KOPT-K1 (cell line): Measurements from ENCODE around the gene NPAP1.

ENCODE experiments used
- H3K27ac ChIP-seq: fragments of 200-600 bp; sonication (generic); 2 replicates; pipeline ENCODE4 v1.5.1; 2016; ENCODE audit warnings: antibody characterized with exemption, mild to moderate bottlenecking, low read depth, low read length; ENCODE audit not compliant: poor library complexity, severe bottlenecking
- H3K36me3 ChIP-seq: fragments of 200-600 bp; sonication (generic); 2 replicates; pipeline ENCODE4 v1.5.1; 2017; ENCODE audit warnings: antibody characterized with exemption, mild to moderate bottlenecking, low read length, moderate library complexity; ENCODE audit not compliant: insufficient read depth
- H3K9me3 ChIP-seq: fragments of 200-600 bp; sonication (generic); 2 replicates; pipeline ENCODE4 v1.5.1; 2017; ENCODE audit warnings: antibody characterized with exemption, low read length, mild to moderate bottlenecking; ENCODE audit not compliant: insufficient read depth, poor library complexity, severe bottlenecking

NPAP1 gene

GRCh38 chr15:24718289-24719082 lies 42.9 kb downstream of the NPAP1 start:
- Histone ChIP-seq H3K9me3 (no peaks in the 10 kb centered on the region), H3K36me3 (no peaks in the 10 kb centered on the region), H3K27ac (no peak overlapping the region)

GRCh38 chr15:24729760-24730159 lies 54.2 kb downstream of the NPAP1 start:
- peaks cover 11% of the 10 kb centered on the region for H3K9me3 ChIP-seq
- H3K36me3 ChIP-seq: no peaks in the 10 kb centered on the region
- H3K27ac ChIP-seq: no peak overlapping the region
